HuH-7 (cell line): ENCODE results near the gene KRTAP4-11.
"Not testable (repeated sequence)": the region's sequence is repeated elsewhere in the genome, so short reads cannot be mapped to it uniquely, and the experiment has no call there.

Source experiments
- DNase-seq: peaks from one replicate; pipeline ENCODE4 v3.0.0; 2011; ENCODE audit warnings: low spot score

Gene KRTAP4-11

GRCh38 chr17:41084100-41084856 lies 33.9 kb downstream of the KRTAP4-11 start, which contains the start of gene KRTAP4-7:
TSS of gene KRTAP4-7 (plus strand) at chr17:41084150. CDS start at chr17:41084207, 57 bp downstream.
- not testable (repeated sequence) for DNase-seq

GRCh38 chr17:41083427-41083826 lies 34.7 kb downstream of the KRTAP4-11 start:
- DNase-seq, result not testable (repeated sequence)

- no peak for DNase-seq
Measured at GRCh38 chr17:41082626-41083025, 35.5 kb downstream of the KRTAP4-11 start.

- no peak for DNase-seq
Measured at GRCh38 chr17:41076788-41077187, 41.4 kb downstream of the KRTAP4-11 start.

- DNase-seq, result no peak
Measured at GRCh38 chr17:41073676-41074075, 44.5 kb downstream of the KRTAP4-11 start.

GRCh38 chr17:41071606-41072360 lies 46.4 kb downstream of the KRTAP4-11 start:
- DNase-seq, result no peak

GRCh38 chr17:41069031-41069430 lies 49.1 kb downstream of the KRTAP4-11 start:
- DNase-seq, result no peak

GRCh38 chr17:41067281-41067680 lies 50.9 kb downstream of the KRTAP4-11 start:
- DNase-seq, result no peak
